HG03139 (cell line): ENCODE results near the gene COX14.

ENCODE experiments used
- ATAC-seq: cut with Tn5 transposase; IDR thresholded peaks from one replicate; pipeline ENCODE4 v1.9.1; 2021; ENCODE audit not compliant: unreplicated experiment

The COX14 gene

GRCh38 chr12:50084775-50085614, 27.0 kb upstream of the COX14 start, which contains the start of gene SMARCD1:
Gene SMARCD1, plus strand, starts transcription at chr12:50085342. Its CDS starts 28 bp downstream, at chr12:50085370.
- ATAC-seq = peak; percentile 87

GRCh38 chr12:50085615-50086072, 26.4 kb upstream of the COX14 start:
- no peak for ATAC-seq

DNA sequence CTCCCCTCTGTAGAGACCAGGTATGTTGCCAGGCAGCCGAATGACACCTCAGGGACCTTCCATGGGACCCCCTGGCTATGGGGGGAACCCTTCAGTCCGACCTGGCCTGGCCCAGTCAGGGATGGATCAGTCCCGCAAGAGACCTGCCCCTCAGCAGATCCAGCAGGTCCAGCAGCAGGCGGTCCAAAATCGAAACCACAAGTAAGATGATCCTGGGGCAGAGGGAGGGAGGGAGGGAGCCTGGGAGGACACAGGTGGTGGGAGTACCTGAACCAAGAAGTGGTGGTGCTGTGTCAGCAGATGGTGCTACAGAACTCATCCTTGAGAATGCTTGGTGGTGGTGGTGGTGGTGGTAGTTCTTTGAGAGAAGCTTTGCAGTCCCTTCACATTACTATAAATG, 25.9 kb upstream of the COX14 start:
- no peak for ATAC-seq

DNA sequence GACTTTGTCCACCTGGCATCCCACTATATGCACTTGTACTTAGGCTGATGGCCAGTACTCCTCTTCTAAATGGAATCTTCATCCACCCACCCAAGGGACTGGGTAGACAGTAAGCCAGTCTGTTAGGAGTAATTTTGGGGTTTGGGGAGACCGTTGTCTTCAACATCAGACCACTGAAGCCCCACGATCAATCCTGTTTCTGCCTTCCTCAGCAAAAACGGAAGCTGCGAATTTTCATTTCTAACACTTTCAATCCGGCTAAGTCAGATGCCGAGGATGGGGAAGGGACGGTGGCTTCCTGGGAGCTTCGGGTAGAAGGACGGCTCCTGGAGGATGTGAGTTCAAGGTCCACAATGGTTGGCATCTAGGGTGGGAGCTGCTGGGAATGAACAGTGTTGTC, 24.9 kb upstream of the COX14 start:
- ATAC-seq = no peak

GRCh38 chr12:50087995-50088394, 24.0 kb upstream of the COX14 start:
- ATAC-seq = no peak

- no peak for ATAC-seq
Measured at GRCh38 chr12:50088577-50089335, 23.3 kb upstream of the COX14 start.

GRCh38 chr12:50089730-50090129, 22.3 kb upstream of the COX14 start:
- no peak for ATAC-seq

GRCh38 chr12:50090391-50090790, 21.6 kb upstream of the COX14 start:
- ATAC-seq = no peak

- no peak for ATAC-seq
Measured at GRCh38 chr12:50097952-50098351, 14.1 kb upstream of the COX14 start.

DNA sequence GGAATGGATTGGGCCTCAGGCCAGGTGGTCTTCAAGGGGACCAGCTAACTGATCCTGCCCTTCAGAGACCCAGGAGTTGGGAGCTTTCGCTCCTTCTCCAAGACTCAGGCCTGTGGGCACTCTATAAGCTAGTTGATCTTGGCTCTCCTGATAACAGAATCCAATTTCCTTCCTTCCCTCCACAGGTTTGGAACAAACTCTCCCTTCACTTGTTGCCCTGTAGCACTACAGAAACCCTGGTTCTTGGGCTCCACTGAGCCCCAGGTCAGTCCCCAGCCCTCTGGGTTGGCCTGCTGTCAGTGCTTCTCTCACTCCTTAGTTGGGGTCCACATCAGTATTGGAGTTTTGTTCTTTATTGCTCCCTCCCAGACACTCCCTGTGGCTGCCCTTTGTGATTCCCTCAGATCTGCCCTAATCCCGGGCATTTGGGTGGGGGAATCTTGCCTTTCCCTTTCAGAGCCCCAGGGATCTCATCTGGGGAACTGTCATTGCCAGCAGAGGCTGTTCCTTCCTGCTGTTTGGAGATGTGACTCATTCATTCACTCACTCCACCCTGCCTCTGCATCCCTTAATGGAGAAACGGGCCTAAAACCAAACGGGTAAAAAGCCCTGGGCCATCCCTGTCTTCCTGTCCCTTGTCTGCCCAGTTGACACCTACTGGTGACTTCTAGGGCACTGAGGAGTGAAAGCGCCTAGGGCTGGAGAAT, 12.6 kb upstream of the COX14 start:
- no peak for ATAC-seq

- ATAC-seq = no peak
Measured at GRCh38 chr12:50100561-50100960, 11.5 kb upstream of the COX14 start.

- no peak for ATAC-seq
Measured at GRCh38 chr12:50101663-50102062, 10.4 kb upstream of the COX14 start.

GRCh38 chr12:50102131-50102531, 9.9 kb upstream of the COX14 start:
- ATAC-seq = no peak

DNA sequence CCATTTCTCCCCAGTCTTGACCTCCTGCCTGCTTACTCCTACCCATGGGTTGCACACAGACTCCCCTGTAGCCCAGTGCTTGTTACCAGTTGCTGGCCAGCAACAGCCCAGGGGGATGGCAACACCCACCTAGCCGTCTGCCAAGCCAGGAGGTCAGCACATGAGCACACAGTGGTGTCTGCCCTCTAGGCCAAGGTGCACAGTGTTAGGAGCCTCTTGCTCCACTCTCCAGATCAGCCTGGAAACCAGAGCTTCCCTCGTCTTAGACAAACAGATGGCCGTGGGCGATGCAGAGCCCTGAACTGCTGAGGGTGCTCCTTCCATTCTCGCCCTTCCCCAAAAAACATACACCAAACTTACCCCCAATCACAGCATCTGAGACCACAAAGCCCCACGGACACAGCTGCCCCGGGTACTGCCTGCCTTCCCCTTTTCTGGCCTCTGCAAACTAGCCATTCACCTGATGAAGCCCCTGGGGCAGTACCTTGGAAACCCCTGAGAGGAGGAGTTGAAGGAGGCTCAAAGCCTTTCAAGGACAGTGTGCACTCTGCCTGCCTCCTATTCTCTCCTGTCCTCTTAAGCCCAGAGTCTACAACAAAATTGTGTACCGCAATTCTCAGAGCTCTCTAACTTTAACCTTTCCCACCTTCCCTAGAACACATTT, 9.3 kb upstream of the COX14 start:
- ATAC-seq = no peak

GRCh38 chr12:50103351-50103750, 8.7 kb upstream of the COX14 start:
- no peak for ATAC-seq

GRCh38 chr12:50103767-50104321, 8.2 kb upstream of the COX14 start, which contains the start of gene GPD1:
Gene GPD1, plus strand, starts transcription at chr12:50104008. Its CDS starts 43 bp downstream, at chr12:50104051.
- no peak for ATAC-seq

- no peak for ATAC-seq
Measured at GRCh38 chr12:50104417-50105366, 7.3 kb upstream of the COX14 start.

- ATAC-seq = no peak
Measured at GRCh38 chr12:50105913-50106450, 6.1 kb upstream of the COX14 start.

- no peak for ATAC-seq
Measured at GRCh38 chr12:50106907-50107306, 5.1 kb upstream of the COX14 start.
